NCI-H82 (cell line): ENCODE measurements around the gene PROSER2.
"Not testable (repeated sequence)": the region's sequence is repeated elsewhere in the genome, so short reads cannot be mapped to it uniquely, and the experiment has no call there.

Experiments used
- DNase-seq: peaks from one replicate; lab custom pipeline; 2025; lab: John Stamatoyannopoulos, UW

PROSER2 gene

DNA sequence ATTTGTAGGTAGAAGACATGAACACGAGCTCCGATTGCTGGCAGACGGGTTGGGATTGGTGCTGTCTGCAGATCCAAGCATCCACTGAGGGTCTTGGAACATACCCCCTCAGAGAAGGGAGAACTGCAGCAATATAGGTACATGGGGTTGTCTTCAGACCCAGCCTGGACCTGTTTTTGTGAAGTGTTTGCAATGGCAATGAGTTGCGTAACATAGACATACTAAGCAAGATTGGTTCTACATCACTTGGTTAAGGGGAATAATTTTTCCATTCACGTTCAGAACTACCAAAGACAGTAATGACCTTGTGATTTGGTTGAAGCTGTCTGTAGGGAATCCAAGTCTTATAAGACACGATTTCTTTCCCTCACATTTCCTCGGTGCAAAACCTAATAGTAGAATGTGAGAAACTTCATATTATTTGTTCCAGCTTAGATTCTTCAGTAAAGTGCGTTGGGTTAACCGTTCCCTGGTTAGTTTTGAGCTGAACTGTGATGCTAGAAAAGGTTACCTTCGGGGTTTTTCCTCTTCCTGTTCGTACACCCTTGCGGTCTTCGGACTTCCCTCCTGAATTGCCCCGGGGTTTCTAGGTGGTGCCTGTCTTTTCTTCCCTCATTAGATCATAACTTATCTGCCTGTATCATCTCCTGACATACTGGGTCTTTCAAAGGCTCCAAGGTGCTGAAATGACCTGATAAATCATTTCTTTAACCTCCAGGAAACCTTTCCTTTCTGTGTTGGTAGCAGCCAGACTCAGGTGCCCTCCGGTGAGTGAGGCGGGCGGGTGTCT, 14.4 kb downstream of the PROSER2 start:
- DNase-seq, result no peak

GRCh38 chr10:11838298-11838852, 15.2 kb downstream of the PROSER2 start:
- DNase-seq, result no peak

DNA sequence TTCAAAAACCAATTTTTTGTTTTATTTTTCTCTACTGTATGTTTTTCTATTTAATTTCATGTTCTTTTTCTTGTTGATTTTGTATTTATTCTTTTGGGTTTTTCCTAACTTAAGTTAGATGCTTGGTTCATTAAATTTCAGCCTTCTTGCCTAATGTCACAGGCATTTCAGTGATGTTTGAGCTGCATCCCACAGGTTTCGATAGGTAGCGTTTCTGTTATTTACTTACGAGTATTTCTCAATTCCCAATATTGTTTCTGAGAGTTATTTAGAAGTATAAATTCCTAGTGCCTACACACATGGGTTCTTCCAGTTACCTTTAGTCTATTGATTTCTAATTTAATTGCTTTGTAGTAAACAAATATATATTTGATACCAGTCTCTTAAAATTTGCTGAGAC, 18.2 kb downstream of the PROSER2 start:
- DNase-seq, result no peak

DNA sequence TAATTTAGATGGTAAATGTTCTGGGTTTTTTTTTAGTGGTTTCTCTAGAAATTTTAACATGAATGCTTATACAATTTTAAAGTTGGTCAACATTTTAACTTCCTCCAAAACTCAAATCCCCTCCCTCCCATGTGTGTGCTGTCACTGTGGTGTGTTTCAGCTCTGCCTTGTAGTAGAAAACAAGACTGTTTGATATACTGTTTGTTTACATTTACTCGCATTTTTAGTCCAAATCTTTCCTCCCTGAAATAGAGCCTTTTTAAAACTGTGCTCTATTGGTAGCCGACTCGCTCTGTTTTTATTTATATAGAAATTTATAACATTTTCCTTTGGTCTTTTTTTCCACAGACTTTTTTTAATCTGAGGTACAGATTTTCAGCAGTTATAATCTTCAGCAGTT, 19.3 kb downstream of the PROSER2 start:
- no peak for DNase-seq

- no peak for DNase-seq
Measured at GRCh38 chr10:11845113-11845512, 22.0 kb downstream of the PROSER2 start.

DNA sequence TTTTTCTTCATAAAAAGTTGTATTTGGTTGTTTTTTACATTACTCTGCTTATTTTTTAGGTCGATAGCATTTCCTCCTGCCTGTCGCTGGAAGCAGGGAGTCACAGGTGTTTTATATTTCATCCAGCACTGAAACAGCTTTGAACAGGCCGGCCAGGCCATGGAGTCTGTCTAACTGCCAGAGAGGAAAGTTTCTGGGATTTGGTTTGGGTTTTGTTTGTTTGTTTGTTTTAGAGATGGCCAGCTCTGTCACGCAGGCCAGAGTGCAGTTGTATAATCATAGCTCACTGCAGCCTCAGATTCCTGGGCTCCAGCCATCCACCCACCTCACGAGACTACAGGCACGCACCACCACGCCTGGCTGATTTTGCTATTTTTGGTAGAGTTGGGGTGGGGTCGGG, 23.4 kb downstream of the PROSER2 start:
- DNase-seq, result no peak

- no peak for DNase-seq
Measured at GRCh38 chr10:11849277-11849676, 26.1 kb downstream of the PROSER2 start.

GRCh38 chr10:11849911-11850310, 26.8 kb downstream of the PROSER2 start:
- DNase-seq, result no peak

DNA sequence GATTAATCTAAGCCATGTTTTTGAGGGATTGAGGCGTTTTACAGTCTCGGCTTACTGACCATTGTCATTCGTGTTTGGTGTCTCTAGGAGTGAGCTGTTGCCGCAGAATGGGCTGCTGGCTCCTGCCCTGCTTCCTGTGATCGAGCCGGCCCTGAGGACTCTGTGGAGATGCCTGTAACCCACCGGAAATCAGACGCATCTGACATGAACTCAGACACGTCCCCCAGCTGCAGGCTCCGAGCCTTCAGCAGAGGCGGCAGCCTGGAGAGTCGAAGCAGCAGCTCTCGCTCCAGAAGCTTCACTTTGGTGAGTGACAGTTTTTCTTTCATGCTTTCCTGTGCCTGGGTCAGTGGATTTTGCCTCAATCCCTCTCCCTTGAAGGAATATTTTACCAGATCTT, 28.8 kb downstream of the PROSER2 start:
- no peak for DNase-seq

DNA sequence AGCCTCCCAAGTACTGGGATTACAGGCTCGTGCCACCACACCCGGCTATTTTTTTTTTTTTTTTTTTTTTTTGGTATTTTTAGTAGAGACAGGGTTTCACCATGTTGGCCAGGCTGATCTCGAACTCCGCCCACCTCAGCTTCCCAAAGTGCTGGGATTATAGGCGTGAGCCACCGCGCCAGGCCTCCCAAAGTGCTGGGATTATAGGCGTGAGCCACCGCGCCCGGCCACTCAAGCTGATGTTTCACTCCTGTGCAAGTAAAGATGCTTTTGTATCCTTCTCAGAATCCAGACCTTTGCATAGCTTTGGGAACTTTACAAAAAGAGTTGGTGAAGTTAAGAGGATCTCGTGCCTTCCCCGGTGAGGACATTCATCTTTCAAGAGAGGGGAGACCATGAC, 29.5 kb downstream of the PROSER2 start:
- not testable (repeated sequence) for DNase-seq

GRCh38 chr10:11853468-11853867, 30.3 kb downstream of the PROSER2 start:
- DNase-seq, result no peak

DNA sequence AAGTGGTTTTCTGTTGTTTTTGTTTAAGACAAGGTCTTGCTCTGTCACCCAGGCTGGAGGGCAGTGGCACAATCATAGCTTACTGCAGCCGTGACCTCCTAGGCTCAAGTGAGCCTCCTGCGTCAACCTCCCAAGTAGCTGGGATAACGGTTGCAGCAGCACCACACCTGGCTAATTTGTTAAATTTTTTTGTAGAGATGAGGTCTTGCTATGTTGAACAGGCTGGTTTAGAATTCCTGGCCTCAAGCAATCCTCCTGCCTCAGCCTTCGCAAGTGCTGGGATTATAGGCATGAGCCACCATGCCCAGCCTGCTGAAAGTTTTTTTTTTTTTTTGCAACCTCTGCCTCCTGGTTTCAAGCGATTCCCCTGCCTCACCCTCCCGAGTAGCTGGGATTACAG, 31.1 kb downstream of the PROSER2 start:
- no peak for DNase-seq

GRCh38 chr10:11856089-11856488, 32.9 kb downstream of the PROSER2 start:
- DNase-seq, result no peak

- DNase-seq, result no peak
Measured at GRCh38 chr10:11856678-11857077, 33.5 kb downstream of the PROSER2 start.

GRCh38 chr10:11858093-11858492, 34.9 kb downstream of the PROSER2 start:
- DNase-seq, result no peak

GRCh38 chr10:11861341-11861740, 38.2 kb downstream of the PROSER2 start:
- DNase-seq, result no peak

DNA sequence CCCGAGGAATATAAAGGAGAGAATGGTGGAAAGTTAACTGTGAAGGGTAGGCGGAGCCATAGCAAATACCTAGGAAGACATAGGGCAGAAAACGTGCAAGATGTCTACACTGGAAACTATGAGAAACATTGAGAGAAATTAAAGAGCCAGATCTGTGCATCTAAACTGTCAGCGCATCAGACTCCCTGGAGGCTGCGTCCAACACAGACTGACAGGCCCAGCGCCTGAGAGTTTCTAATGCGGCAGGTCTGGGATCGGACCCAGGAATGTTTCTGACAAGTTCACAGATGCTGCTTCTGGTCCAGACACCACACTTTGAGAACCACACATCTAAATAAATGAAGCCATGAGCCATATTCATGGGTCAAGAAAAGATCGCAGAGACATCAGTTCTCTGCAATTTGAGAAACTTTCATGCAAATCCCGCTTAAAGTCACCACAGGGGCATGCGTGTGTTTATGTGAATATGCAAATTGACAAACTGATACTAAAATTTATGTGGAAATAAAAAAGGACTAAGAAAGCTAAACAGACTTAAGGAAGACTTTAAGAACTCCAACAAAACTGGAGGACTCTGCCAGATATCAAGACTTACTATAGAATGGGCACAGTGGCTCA, 38.8 kb downstream of the PROSER2 start:
- DNase-seq, result no peak

- no peak for DNase-seq
Measured at GRCh38 chr10:11863353-11864109, 40.4 kb downstream of the PROSER2 start.

DNA sequence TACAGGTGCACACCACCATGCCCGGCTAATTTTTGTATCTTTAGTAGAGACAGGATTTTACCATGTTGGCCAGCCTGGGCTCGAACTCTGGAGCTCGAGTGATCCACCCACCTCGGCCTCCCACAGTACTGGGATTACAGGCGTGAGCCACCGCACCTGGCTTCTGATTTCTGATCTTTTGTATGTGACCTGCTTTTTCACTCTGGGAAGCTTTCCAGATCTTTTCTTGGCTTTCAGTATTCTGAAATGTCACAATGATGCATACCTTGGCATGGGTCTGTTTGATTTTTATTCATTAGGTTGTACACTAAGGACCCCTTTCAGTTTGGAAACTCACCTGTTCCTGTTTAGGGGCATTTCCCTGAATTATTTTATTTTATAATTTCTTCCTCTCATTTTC, 41.6 kb downstream of the PROSER2 start:
- no peak for DNase-seq

GRCh38 chr10:11865561-11865960, 42.4 kb downstream of the PROSER2 start:
- DNase-seq, result no peak

DNA sequence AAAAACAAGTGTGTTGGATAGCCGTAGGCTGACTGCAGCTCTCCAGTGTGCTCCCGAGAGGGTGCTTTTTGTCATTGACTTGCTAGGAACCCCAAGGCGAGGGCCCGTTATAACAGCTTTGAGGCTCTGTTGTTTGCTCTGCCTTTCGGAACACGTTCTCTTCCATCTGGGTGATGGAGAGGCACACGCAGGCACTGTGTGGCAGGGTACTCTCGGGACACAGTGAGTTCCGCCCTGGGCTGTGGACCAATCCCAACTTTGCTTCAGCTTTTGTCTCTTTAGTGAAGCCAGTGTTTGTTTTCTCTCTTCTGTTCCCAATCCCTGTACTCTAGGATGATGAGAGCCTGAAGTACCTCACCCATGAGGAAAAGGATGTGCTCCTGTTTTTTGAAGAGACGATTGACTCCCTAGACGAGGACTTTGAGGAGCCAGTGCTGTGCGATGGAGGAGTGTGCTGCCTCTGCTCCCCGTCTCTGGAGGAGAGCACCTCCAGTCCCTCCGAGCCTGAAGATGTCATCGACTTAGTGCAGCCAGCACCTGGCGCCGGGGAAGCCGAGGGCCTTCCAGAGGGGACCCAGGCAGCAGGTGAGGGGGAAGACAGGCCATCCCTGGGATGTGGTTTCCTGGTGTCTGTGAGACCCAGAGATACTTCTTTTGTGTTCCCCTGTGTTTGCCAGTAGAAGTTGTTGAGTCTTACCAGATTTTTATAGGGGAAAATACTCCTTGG, 43.2 kb downstream of the PROSER2 start:
- no peak for DNase-seq

GRCh38 chr10:11869219-11869618, 46.1 kb downstream of the PROSER2 start:
- DNase-seq, result no peak
